GM12878 (cell line): Measurements from ENCODE around the gene ARL4D. TPM values are rescaled to one million over a fixed set of nuclear protein-coding genes. Genes with fewer than 3 reads are reported as not detected.

Source experiments
- ATAC-seq: fragments of 200-7000 bp; cut with Tn5 transposase; 3 replicates; pipeline ENCODE4 v1.9.1; 2020; ENCODE audit warnings: mild to moderate bottlenecking, moderate library complexity
- BruUV-seq: library from RNA; stranded (reverse); fragments of 400-500 nt; replicated peaks from 2 replicates; lab custom pipeline; 2021; lab: Mats Ljungman, UMichigan
- CTCF ChIA-PET: fragments of 300-600 bp; sonication (Branson Sonifier 250); formaldehyde crosslinking; extraction: SDS; loops from one replicate; lab custom pipeline; 2021; ENCODE audit warnings: inconsistent platforms; lab: Yijun Ruan, JAX
- POLR2A ChIA-PET: fragments of 350-600 bp; formaldehyde crosslinking; extraction: SDS; loops from one replicate; lab custom pipeline; 2021; ENCODE audit warnings: inconsistent platforms; lab: Charles Lee
- RAD21 ChIA-PET: fragments of 300-600 bp; sonication (Branson Sonifier 250); formaldehyde crosslinking; loops from one replicate; lab custom pipeline; 2023; ENCODE audit warnings: antibody characterized with exemption; ENCODE audit not compliant: unreplicated experiment; lab: Charles Lee
- SMC1A ChIA-PET: fragments of 300-600 bp; sonication (Branson Sonifier 250); formaldehyde crosslinking; loops from one replicate; lab custom pipeline; 2023; ENCODE audit not compliant: unreplicated experiment, uncharacterized antibody; lab: Charles Lee
- DNase-seq: peaks from one replicate; pipeline ENCODE4 v3.0.0-alpha.2; 2011; ENCODE audit warnings: low read depth, low spot score
- FAIRE-seq: peaks from 3 replicates; lab custom pipeline; 2011; peaks lifted over from hg19 to GRCh38; lab: Jason Lieb, UNC
- H2AFZ ChIP-seq: 2 replicates; pipeline ENCODE4 v1.6.0; 2011; ENCODE audit warnings: low read depth, low read length, control low read depth; ENCODE audit not compliant: control insufficient read depth
- H3K27ac ChIP-seq: 2 replicates; pipeline ENCODE4 v1.5.1; 2011; ENCODE audit warnings: control low read depth; ENCODE audit not compliant: control insufficient read depth, insufficient read depth
- H3K27me3 ChIP-seq, 2 experiments: replicated peaks in 1 of 2; 2 replicates each; pipeline versions ENCODE4 v1.6.0 to v1.6.1; 2011; ENCODE audit warnings: low read length in 1 of 2; ENCODE audit not compliant: control insufficient read depth in 2 of 2, insufficient read depth in 2 of 2
- H3K36me3 ChIP-seq, 2 experiments: 2 replicates each; pipeline ENCODE4 v1.5.1; 2011; ENCODE audit warnings: low read length in 1 of 2; ENCODE audit not compliant: control insufficient read depth in 2 of 2, insufficient read depth in 2 of 2
- H3K4me1 ChIP-seq: 2 replicates; pipeline ENCODE4 v1.6.1; 2011; ENCODE audit warnings: mild to moderate bottlenecking, low read length, moderate library complexity, mixed read lengths; ENCODE audit not compliant: control insufficient read depth, insufficient read depth
- H3K4me2 ChIP-seq: 2 replicates; pipeline ENCODE4 v1.6.0; 2011; ENCODE audit warnings: control low read depth; ENCODE audit not compliant: control insufficient read depth, insufficient read depth
- H3K4me3 ChIP-seq: fragments of 200-600 bp; sonication (generic); 2 replicates; pipeline ENCODE4 v1.5.1; 2016
- H3K79me2 ChIP-seq: 2 replicates; pipeline ENCODE4 v1.6.0; 2011; ENCODE audit warnings: low read length; ENCODE audit not compliant: control insufficient read depth, insufficient read depth
- H3K9ac ChIP-seq: 2 replicates; pipeline ENCODE4 v1.8.0; 2011; ENCODE audit warnings: low read length, control low read depth, mixed read lengths; ENCODE audit not compliant: control insufficient read depth, insufficient read depth
- H3K9me3 ChIP-seq: replicated peaks from 3 replicates; pipeline ENCODE4 v1.5.1; 2011; ENCODE audit warnings: mild to moderate bottlenecking, low read length; ENCODE audit not compliant: control insufficient read depth, insufficient read depth
- H4K20me1 ChIP-seq: 2 replicates; pipeline ENCODE4 v1.6.0; 2011; ENCODE audit not compliant: control insufficient read depth, insufficient read depth
- BCL11A ChIP-seq: IDR thresholded peaks from 2 replicates; pipeline ENCODE4 v1.6.1; 2011; ENCODE audit warnings: low read depth, low read length
- BHLHE40 ChIP-seq, 2 experiments: fragments of 450-650 bp in 1 of 2; IDR thresholded peaks; 2 replicates each; pipeline ENCODE4 v1.6.1; 2011 to 2017; ENCODE audit warnings: low read depth in 2 of 2, borderline replicate concordance in 1 of 2, improper control_type of control experiment in 1 of 2, low read length in 1 of 2, mild to moderate bottlenecking in 1 of 2
- CHD2 ChIP-seq: IDR thresholded peaks from 2 replicates; pipeline ENCODE4 v1.6.1; 2011; ENCODE audit warnings: low read depth, low read length, improper control_type of control experiment, borderline replicate concordance
- DPF2 ChIP-seq: fragments of 450-650 bp; IDR thresholded peaks from 2 replicates; pipeline ENCODE4 v1.6.1; 2017; ENCODE audit warnings: mild to moderate bottlenecking
- E4F1 ChIP-seq: fragments of 450-650 bp; IDR thresholded peaks from 2 replicates; pipeline ENCODE4 v1.6.1; 2018; ENCODE audit warnings: borderline replicate concordance, mild to moderate bottlenecking; ENCODE audit not compliant: partially characterized antibody
- EGR1 ChIP-seq, 2 experiments: IDR thresholded peaks; 1 replicate in 1 of 2; 2 replicates in 1 of 2; pipeline ENCODE4 v1.6.1; 2011 to 2012; ENCODE audit warnings: low read depth in 2 of 2, low read length in 2 of 2, borderline replicate concordance in 1 of 2, mild to moderate bottlenecking in 1 of 2, moderate library complexity in 1 of 2
- ETV6 ChIP-seq, 2 experiments: fragments of 450-650 bp in 1 of 2; IDR thresholded peaks in 1 of 2; conservative IDR thresholded peaks in 1 of 2; 2 replicates each; pipeline ENCODE4 v1.6.1; 2014; ENCODE audit warnings: antibody characterized with exemption in 1 of 2, borderline replicate concordance in 1 of 2, low read depth in 1 of 2, mild to moderate bottlenecking in 1 of 2, moderate library complexity in 1 of 2
- JUND ChIP-seq: IDR thresholded peaks from 2 replicates; pipeline ENCODE4 v1.6.1; 2012; ENCODE audit warnings: low read depth, mild to moderate bottlenecking, low read length, improper control_type of control experiment, moderate library complexity
- NFIC ChIP-seq: IDR thresholded peaks from 2 replicates; pipeline ENCODE4 v1.6.1; 2012; ENCODE audit warnings: low read depth, mild to moderate bottlenecking, inconsistent platforms, low read length, moderate library complexity
- PML ChIP-seq: IDR thresholded peaks from 2 replicates; pipeline ENCODE4 v1.6.1; 2012; ENCODE audit warnings: low read length, inconsistent platforms
- RUNX3 ChIP-seq: IDR thresholded peaks from 2 replicates; pipeline ENCODE4 v1.6.1; 2012; ENCODE audit warnings: low read length, inconsistent platforms
- SIX5 ChIP-seq: IDR thresholded peaks from 2 replicates; pipeline ENCODE4 v1.6.1; 2011; ENCODE audit warnings: mild to moderate bottlenecking, low read depth, low read length, moderate library complexity; ENCODE audit not compliant: severe bottlenecking
- SP1 ChIP-seq: IDR thresholded peaks from one replicate; pipeline ENCODE4 v1.6.1; 2011; ENCODE audit warnings: low read depth, low read length
- ZBED1 ChIP-seq: IDR thresholded peaks from 2 replicates; pipeline ENCODE4 v1.6.1; 2016; ENCODE audit warnings: borderline replicate concordance
- ZBTB40 ChIP-seq: fragments of 450-650 bp; IDR thresholded peaks from 2 replicates; pipeline ENCODE4 v1.6.1; 2016; ENCODE audit warnings: mild to moderate bottlenecking, moderate library complexity, borderline replicate concordance
- ZNF24 ChIP-seq: fragments of 450-650 bp; IDR thresholded peaks from 2 replicates; pipeline ENCODE4 v1.6.1; 2017; ENCODE audit warnings: antibody characterized with exemption, mild to moderate bottlenecking
- ZSCAN29 ChIP-seq: fragments of 450-650 bp; IDR thresholded peaks from 2 replicates; pipeline ENCODE4 v1.6.1; 2017; ENCODE audit warnings: mild to moderate bottlenecking, moderate library complexity
- ZZZ3 ChIP-seq: IDR thresholded peaks from 2 replicates; pipeline ENCODE4 v1.6.1; 2011; ENCODE audit warnings: low read depth; ENCODE audit not compliant: control insufficient read depth, insufficient read length
- WGBS: methylation state at CpG from one replicate; pipeline ENCODE4 v1.1.6; 2016; ENCODE audit warnings: low lambda C conversion rate; ENCODE audit not compliant: insufficient replicate concordance, insufficient coverage; ENCODE audit errors: missing lambda C conversion rate; 5-methylcytosine and 5-hydroxymethylcytosine counted together
- in situ Hi-C: fragments of 300-500 bp; cut with MboI; formaldehyde crosslinking; loops from 9 replicates; pipeline ENCODE4 v1.14.3; 2018; ENCODE audit warnings: mixed read lengths
- intact Hi-C: fragments of 100-400 bp; cut with micrococcal nuclease; formaldehyde crosslinking; loops from one replicate; pipeline ENCODE4 v1.14.2; 2022; ENCODE audit not compliant: unreplicated experiment
- polyA plus RNA-seq, 11 experiments: library from polyadenylated mRNA; depleted of rRNA in 4 of 11; unstranded in 6 of 11; stranded (reverse) in 5 of 11; fragments of >200 nt; fragmentation: Nextera tagmentation in 4 of 11; fragmentation: Illumina TruSeq in 1 of 11; extraction: Ambion mirVana in 4 of 11; extraction: Trizol in 1 of 11; gene quantifications; 1 replicate in 1 of 11; 2 replicates in 10 of 11; pipeline versions ENCODE4 v1.2.1 to v1.2.3, GENCODE V29; 2011 to 2016; ENCODE audit warnings: inconsistent platforms in 2 of 11, missing spikeins in 2 of 11, low read depth in 1 of 11
- total RNA-seq, 4 experiments: library from RNA; depleted of rRNA in 3 of 4; stranded (reverse); fragments of >200 nt in 3 of 4; fragmentation: Illumina TruSeq in 1 of 4; extraction: Trizol in 1 of 4; gene quantifications; 2 replicates each; pipeline versions ENCODE4 v1.2.1 to v1.2.3, GENCODE V29; 2013 to 2021

The ARL4D gene
- total and polyA plus RNA-seq, 10 of the 15 experiments (the other 5 are each of a cell fraction or from before 2014, with no cell fraction given), result 0.10 to 1.5 (median 0.75) TPM

- no peak for ATAC-seq
- DNase-seq, result no peak
- FAIRE-seq, result no peak
- Histone ChIP-seq H2AFZ (no peak overlapping the region), H3K9me3 (no peaks in the 10 kb centered on the region), H3K4me1 (no peaks in the 10 kb centered on the region), H3K27ac (peak overlapping the region; percentile 64), H4K20me1 (no peaks in the 10 kb centered on the region), H3K4me2 (peak overlapping the region; percentile 70), H3K9ac (peak overlapping the region; percentile 63), H3K36me3 (peaks cover 0 to 4% of the 10 kb centered on the region in 2 experiments; a peak in 1 of 4 replicates), H3K4me3 (peak overlapping the region; percentile 73), H3K27me3 (no peaks in the 10 kb centered on the region), H3K79me2 (no peaks in the 10 kb centered on the region)
- intact Hi-C loops (no loop called here), in situ Hi-C loops (loop anchor here (25.0 kb wide), 1 partner anchor 1672 kb away; the partner anchor contains the start of gene EIF1)
- ChIA-PET RAD21 (no interaction called here), POLR2A (interaction anchor here (0.6 to 0.8 kb wide), 3 partner anchors 9 to 404 kb away, joined by 3 to 4 read pairs (median 3); no protein-coding TSS in a partner anchor), CTCF (interaction anchor here (5.1 kb wide), 1 partner anchor 124 kb away, joined by 25 read pairs; the partner anchor contains the start of gene DHX8), SMC1A (interaction anchor here (0.6 to 2.1 kb wide), 6 partner anchors 25 to 351 kb away, joined by 3 to 13 read pairs (median 4); partner anchors contain the start of gene DHX8)
- BruUV-seq, result no TSS peak
- WGBS, result 76% methylated on average over 17 of the region's 17 CpGs
- TF ChIP-seq JUND (no peak), CHD2 (no peak), RUNX3 (no peak), BHLHE40 (IDR thresholded peaks at IDR 0.05; ENCODE audit: borderline replicate concordance in 1 of 2, low read depth in 2 of 2, low read length in 1 of 2) (no peak), EGR1 (IDR thresholded peaks at IDR 0.05; ENCODE audit: borderline replicate concordance in 1 of 2, low read depth in 2 of 2, low read length in 2 of 2) (no peak), SIX5 (no peak), ETV6 (conservative IDR thresholded peaks at IDR 0.05 in 1 of 2, IDR thresholded peaks at IDR 0.05 in 1 of 2; ENCODE audit: borderline replicate concordance in 1 of 2, low read depth in 1 of 2) (no peak), ZBED1 (no peak), ZZZ3 (no peak), PML (no peak), NFIC (no peak), ZSCAN29 (no peak), E4F1 (no peak), ZNF24 (no peak), SP1 (no peak), ZBTB40 (no peak), BCL11A (no peak), DPF2 (no peak)
Measured at GRCh38 chr17:43359469-43360110, 39.2 kb upstream of the ARL4D start.
